Measurements from ENCODE around the gene EFNA3. TPM values are rescaled to one million over a fixed set of nuclear protein-coding genes. Genes with fewer than 3 reads are reported as not detected.

The EFNA3 gene
- total and polyA plus RNA-seq, 2 experiments from 2014 or later: 10.3 to 13.6 TPM

DNA sequence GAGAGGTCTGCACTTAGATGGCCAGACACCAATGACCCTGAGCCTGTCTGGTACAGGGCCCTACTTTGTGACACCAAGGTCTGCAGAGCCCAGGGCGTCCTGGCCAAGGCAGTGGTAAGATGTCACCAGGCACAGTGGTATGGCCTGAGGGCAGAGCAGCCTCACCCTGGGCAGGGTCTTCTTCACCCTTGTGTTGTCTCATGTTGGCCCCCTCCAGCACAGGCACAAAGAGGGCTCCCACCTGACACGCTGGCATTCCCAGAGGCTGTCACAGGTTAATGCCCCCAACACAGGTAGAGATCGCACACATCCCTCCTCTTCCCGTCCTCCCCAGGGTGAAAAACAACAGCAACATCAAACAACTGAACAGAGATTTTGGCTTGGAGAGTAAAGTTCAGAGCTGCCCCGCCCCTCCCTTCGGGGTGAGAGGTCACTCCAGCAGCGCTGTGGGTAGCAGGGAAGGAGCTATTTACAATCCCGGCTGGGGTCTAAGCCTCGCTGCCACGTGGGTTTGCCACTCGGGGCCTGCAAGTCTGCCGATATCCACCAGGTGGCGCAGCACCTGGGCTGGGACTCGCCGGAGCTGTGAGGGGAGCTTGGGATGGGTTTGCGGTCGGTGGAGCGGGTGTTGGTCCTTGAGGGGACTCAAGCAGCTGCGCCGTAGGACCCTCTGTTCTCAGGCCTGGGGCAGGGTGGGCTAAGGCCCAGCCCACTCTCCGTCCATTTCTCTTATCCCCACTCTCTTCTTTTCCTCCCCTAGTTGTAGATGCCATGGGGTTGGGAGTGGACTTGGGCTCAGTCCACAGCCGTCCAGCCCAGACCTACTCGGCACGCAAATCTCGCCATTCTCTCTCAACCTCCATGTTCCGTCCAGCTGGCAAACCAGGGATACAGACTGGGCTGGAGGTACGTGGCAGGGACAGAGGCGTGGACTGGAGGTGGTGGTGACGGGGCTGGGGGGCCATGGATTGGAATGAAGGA is 12.7 kb downstream of the EFNA3 start (continued):
- TF ChIP-seq, protein P1, sequence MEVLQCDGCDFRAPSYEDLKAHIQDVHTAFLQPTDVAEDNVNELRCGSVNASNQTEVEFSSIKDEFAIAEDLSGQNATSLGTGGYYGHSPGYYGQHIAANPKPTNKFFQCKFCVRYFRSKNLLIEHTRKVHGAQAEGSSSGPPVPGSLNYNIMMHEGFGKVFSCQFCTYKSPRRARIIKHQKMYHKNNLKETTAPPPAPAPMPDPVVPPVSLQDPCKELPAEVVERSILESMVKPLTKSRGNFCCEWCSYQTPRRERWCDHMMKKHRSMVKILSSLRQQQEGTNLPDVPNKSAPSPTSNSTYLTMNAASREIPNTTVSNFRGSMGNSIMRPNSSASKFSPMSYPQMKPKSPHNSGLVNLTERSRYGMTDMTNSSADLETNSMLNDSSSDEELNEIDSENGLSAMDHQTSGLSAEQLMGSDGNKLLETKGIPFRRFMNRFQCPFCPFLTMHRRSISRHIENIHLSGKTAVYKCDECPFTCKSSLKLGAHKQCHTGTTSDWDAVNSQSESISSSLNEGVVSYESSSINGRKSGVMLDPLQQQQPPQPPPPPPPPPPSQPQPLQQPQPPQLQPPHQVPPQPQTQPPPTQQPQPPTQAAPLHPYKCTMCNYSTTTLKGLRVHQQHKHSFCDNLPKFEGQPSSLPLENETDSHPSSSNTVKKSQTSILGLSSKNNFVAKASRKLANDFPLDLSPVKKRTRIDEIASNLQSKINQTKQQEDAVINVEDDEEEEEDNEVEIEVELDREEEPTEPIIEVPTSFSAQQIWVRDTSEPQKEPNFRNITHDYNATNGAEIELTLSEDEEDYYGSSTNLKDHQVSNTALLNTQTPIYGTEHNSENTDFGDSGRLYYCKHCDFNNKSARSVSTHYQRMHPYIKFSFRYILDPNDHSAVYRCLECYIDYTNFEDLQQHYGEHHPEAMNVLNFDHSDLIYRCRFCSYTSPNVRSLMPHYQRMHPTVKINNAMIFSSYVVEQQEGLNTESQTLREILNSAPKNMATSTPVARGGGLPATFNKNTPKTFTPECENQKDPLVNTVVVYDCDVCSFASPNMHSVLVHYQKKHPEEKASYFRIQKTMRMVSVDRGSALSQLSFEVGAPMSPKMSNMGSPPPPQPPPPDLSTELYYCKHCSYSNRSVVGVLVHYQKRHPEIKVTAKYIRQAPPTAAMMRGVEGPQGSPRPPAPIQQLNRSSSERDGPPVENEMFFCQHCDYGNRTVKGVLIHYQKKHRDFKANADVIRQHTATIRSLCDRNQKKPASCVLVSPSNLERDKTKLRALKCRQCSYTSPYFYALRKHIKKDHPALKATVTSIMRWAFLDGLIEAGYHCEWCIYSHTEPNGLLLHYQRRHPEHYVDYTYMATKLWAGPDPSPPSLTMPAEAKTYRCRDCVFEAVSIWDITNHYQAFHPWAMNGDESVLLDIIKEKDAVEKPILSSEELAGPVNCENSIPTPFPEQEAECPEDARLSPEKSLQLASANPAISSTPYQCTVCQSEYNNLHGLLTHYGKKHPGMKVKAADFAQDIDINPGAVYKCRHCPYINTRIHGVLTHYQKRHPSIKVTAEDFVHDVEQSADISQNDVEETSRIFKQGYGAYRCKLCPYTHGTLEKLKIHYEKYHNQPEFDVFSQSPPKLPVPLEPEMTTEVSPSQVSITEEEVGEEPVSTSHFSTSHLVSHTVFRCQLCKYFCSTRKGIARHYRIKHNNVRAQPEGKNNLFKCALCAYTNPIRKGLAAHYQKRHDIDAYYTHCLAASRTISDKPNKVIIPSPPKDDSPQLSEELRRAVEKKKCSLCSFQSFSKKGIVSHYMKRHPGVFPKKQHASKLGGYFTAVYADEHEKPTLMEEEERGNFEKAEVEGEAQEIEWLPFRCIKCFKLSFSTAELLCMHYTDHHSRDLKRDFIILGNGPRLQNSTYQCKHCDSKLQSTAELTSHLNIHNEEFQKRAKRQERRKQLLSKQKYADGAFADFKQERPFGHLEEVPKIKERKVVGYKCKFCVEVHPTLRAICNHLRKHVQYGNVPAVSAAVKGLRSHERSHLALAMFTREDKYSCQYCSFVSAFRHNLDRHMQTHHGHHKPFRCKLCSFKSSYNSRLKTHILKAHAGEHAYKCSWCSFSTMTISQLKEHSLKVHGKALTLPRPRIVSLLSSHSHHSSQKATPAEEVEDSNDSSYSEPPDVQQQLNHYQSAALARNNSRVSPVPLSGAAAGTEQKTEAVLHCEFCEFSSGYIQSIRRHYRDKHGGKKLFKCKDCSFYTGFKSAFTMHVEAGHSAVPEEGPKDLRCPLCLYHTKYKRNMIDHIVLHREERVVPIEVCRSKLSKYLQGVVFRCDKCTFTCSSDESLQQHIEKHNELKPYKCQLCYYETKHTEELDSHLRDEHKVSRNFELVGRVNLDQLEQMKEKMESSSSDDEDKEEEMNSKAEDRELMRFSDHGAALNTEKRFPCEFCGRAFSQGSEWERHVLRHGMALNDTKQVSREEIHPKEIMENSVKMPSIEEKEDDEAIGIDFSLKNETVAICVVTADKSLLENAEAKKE (CRISPR knock-in tag; IDR thresholded peaks at IDR 0.05): no peak
- no peak for TF ChIP-seq ETS1 (IDR thresholded peaks at IDR 0.05)
- peak; percentile 98 for TF ChIP-seq CTCF (conservative IDR thresholded peaks at IDR 0.05; ENCODE audit: low read depth in 2 of 2)
- no peak for TF ChIP-seq REST (IDR thresholded peaks at IDR 0.05; ENCODE audit: unreplicated experiment)
